Measurements from ENCODE around the gene C19orf85. TPM values are rescaled to one million over a fixed set of nuclear protein-coding genes. Genes with fewer than 3 reads are reported as not detected.

The C19orf85 gene
- polyA plus RNA-seq, 1 of the 3 experiments (the other 2 are of a cell fraction): not detected

DNA sequence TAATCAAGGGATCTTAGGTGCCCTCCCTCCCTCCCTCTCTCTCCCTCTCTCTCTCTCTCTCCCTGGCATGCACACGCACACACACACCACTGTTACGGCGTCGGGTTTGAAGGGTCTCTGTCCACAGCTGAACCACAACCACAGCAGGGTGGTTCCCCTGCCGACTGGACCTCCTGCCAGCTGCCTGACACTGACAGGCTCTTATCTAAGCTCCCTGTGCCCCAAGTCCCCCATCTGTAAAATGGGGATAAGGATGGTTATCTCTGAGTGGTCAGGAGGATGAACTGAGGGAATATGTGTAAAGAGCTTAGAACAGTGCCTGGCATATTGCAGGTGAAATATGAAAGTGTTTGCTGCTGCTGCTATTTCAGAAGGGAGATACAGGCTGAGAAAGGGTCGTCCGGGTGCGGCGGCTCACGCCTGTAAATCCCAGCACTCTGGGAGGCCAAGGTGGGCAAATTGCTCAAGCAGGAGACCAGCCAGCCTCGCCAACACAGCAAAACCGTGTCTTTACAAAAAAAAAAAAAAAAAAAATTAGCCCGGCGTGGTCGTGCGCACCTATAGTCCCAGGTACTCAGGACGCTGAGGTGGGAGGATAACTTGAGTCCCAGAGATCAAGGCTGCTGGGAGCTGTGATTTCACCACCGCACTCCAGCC is 20.6 kb downstream of the C19orf85 start:
- 45% methylated on average over 18 of the region's 18 CpGs for WGBS (ENCODE audit: low lambda C conversion rate)
- Histone ChIP-seq H3K79me2 (ENCODE audit: insufficient read depth) (no peaks in the 10 kb centered on the region), H2AFZ (ENCODE audit: low read depth) (no peak overlapping the region), H3K4me2 (no peak overlapping the region), H3F3A (replicated peaks; ENCODE audit: insufficient read depth) (peaks cover 8% of the 10 kb centered on the region), H3K27me3 (ENCODE audit: insufficient read depth) (peaks cover 59% of the 10 kb centered on the region), H3K36me3 (replicated peaks in 1 of 2; ENCODE audit: control insufficient read depth in 1 of 2, insufficient read depth in 2 of 2, low read length in 1 of 2) (no peaks in the 10 kb centered on the region), H3K4me3 (ENCODE audit: low read depth in 2 of 2, low read length in 1 of 2) (no peak overlapping the region), H3K9me3 (no peaks in the 10 kb centered on the region), H3K9me2 (no peaks in the 10 kb centered on the region), H3K4me1 (ENCODE audit: control insufficient read depth in 1 of 2, insufficient read depth in 2 of 2, low read depth in 1 of 2, low read length in 1 of 2) (peaks cover 0 to 9% of the 10 kb centered on the region in 2 experiments; a peak in 1 of 4 replicates), H4K20me1 (ENCODE audit: insufficient read depth) (peaks cover 5% of the 10 kb centered on the region; the same call in 1 of the 2 replicates), H3K9ac (no peak overlapping the region), H3K27ac (ENCODE audit: low read depth in 2 of 2, low read length in 1 of 2) (no peak overlapping the region)
- ChIA-PET CTCF (interaction anchor here (1.3 to 2.8 kb wide), 2 partner anchors 24 to 303 kb away, joined by 5 to 13 read pairs; no protein-coding TSS in a partner anchor), POLR2A (interaction anchor here (0.9 to 1.5 kb wide), 2 partner anchors 32 to 38 kb away, joined by 3 read pairs; partner anchors contain the start of gene ZNF628)
- DNase-seq: no peak
- TF ChIP-seq RCOR1 (IDR thresholded peaks at IDR 0.05; ENCODE audit: low read length) (no peak), RAD21 (IDR thresholded peaks at IDR 0.05; ENCODE audit: low read length) (no peak), MXI1 (IDR thresholded peaks at IDR 0.05; ENCODE audit: low read depth, low read length) (no peak), TEAD4 (IDR thresholded peaks at IDR 0.05; ENCODE audit: borderline replicate concordance, insufficient read depth) (no peak), PBX3 (IDR thresholded peaks at IDR 0.05) (no peak), FOXM1 (IDR thresholded peaks at IDR 0.05; ENCODE audit: low read depth) (no peak), REST (IDR thresholded peaks at IDR 0.05; ENCODE audit: low read depth, low read length) (no peak), ZBTB33 (IDR thresholded peaks at IDR 0.05; ENCODE audit: borderline replicate concordance, low read depth) (no peak), EZH2phosphoT487 (IDR thresholded peaks at IDR 0.05; ENCODE audit: borderline replicate concordance, low read depth) (no peak), NFIC (IDR thresholded peaks at IDR 0.05; ENCODE audit: borderline replicate concordance) (no peak), GATA2 (CRISPR knock-in tag; IDR thresholded peaks at IDR 0.05) (no peak), NRF1 (IDR thresholded peaks at IDR 0.05; ENCODE audit: low read depth, low read length) (no peak), POLR2AphosphoS5 (IDR thresholded peaks at IDR 0.05; ENCODE audit: low read depth, low read length) (no peak)
- TF ChIP-seq, protein P1, sequence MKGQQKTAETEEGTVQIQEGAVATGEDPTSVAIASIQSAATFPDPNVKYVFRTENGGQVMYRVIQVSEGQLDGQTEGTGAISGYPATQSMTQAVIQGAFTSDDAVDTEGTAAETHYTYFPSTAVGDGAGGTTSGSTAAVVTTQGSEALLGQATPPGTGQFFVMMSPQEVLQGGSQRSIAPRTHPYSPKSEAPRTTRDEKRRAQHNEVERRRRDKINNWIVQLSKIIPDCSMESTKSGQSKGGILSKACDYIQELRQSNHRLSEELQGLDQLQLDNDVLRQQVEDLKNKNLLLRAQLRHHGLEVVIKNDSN (IDR thresholded peaks at IDR 0.05; ENCODE audit: borderline replicate concordance, low read depth): no peak
- TF ChIP-seq, protein P2, sequence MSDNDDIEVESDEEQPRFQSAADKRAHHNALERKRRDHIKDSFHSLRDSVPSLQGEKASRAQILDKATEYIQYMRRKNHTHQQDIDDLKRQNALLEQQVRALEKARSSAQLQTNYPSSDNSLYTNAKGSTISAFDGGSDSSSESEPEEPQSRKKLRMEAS (IDR thresholded peaks at IDR 0.05; ENCODE audit: low read depth): no peak

Measured in SK-N-SH (cell line).